PC-9 (cell line): ENCODE data around the gene NUDT3. TPM values are rescaled to one million over a fixed set of nuclear protein-coding genes. Genes with fewer than 3 reads are reported as not detected.

ENCODE experiments used
- BruUV-seq: library from RNA; stranded (reverse); fragments of 400-500 nt; replicated peaks from 2 replicates; lab custom pipeline; 2021; lab: Mats Ljungman, UMichigan
- CTCF ChIA-PET: fragments of 300-600 bp; sonication (Branson Sonifier 250); formaldehyde crosslinking; loops from one replicate; lab custom pipeline; 2022; ENCODE audit warnings: antibody characterized with exemption; lab: Charles Lee
- POLR2A ChIA-PET: fragments of 300-600 bp; sonication (Branson Sonifier 250); formaldehyde crosslinking; loops from one replicate; lab custom pipeline; 2022; ENCODE audit warnings: antibody characterized with exemption; ENCODE audit not compliant: unreplicated experiment; lab: Charles Lee
- DNase-seq, 2 experiments: peaks; one replicate each; pipeline versions ENCODE4 v3.0.0 to v3.0.0-alpha.2; 2015 to 2022; ENCODE audit warnings: mixed read lengths in 1 of 2
- H2AFZ ChIP-seq: fragments of 200-600 bp; sonication (generic); 2 replicates; pipeline ENCODE4 v1.8.1; 2017; ENCODE audit warnings: antibody characterized with exemption
- H3F3A ChIP-seq: fragments of 200-600 bp; sonication (generic); 2 replicates; pipeline ENCODE4 v1.8.1; 2017; ENCODE audit warnings: antibody characterized with exemption, mild to moderate bottlenecking, low read depth; ENCODE audit not compliant: insufficient read depth
- H3K27ac ChIP-seq: fragments of 200-600 bp; sonication (generic); 2 replicates; pipeline ENCODE4 v1.6.1; 2016; ENCODE audit warnings: mixed run types
- H3K27me3 ChIP-seq: fragments of 200-600 bp; sonication (generic); 2 replicates; pipeline ENCODE4 v1.6.1; 2016; ENCODE audit warnings: low read depth, mixed run types; ENCODE audit not compliant: insufficient read depth
- H3K36me3 ChIP-seq: fragments of 200-600 bp; sonication (generic); 2 replicates; pipeline ENCODE4 v1.6.1; 2016; ENCODE audit warnings: low read depth, mixed run types
- H3K4me1 ChIP-seq: fragments of 200-600 bp; sonication (generic); replicated peaks from 2 replicates; pipeline ENCODE4 v1.6.1; 2016; ENCODE audit warnings: mixed run types; ENCODE audit not compliant: insufficient read depth
- H3K4me2 ChIP-seq: fragments of 200-600 bp; sonication (generic); 2 replicates; pipeline ENCODE4 v1.6.1; 2017; ENCODE audit warnings: mixed run types
- H3K4me3 ChIP-seq: fragments of 200-600 bp; sonication (generic); 2 replicates; pipeline ENCODE4 v1.6.1; 2016; ENCODE audit warnings: mixed run types
- H3K79me2 ChIP-seq: fragments of 200-600 bp; sonication (generic); 2 replicates; pipeline ENCODE4 v1.6.1; 2017; ENCODE audit warnings: low read depth, mixed run types
- H3K9me2 ChIP-seq: fragments of 200-600 bp; sonication (generic); 2 replicates; pipeline ENCODE4 v1.8.1; 2017; ENCODE audit warnings: mild to moderate bottlenecking; ENCODE audit not compliant: insufficient read depth
- H3K9me3 ChIP-seq: fragments of 200-600 bp; sonication (generic); 2 replicates; pipeline ENCODE4 v1.8.1; 2016; ENCODE audit warnings: low read depth; ENCODE audit not compliant: insufficient read depth
- H4K20me1 ChIP-seq: fragments of 200-600 bp; sonication (generic); 2 replicates; pipeline ENCODE4 v1.8.1; 2017; ENCODE audit not compliant: insufficient read depth
- EZH2 ChIP-seq: fragments of 200-600 bp; sonication (generic); IDR thresholded peaks from 2 replicates; pipeline ENCODE4 v1.8.0; 2017; ENCODE audit warnings: antibody characterized with exemption, low read depth
- intact Hi-C: fragments of 100-400 bp; cut with micrococcal nuclease; formaldehyde crosslinking; loops from one replicate; pipeline ENCODE4 v1.10.0; 2022; ENCODE audit not compliant: unreplicated experiment
- total RNA-seq: library from RNA; stranded (reverse); gene quantifications from 2 replicates; pipeline ENCODE4 v1.2.3, GENCODE V29; 2021
- TF ChIP-seq, protein P1 (sequence below): fragments of 200-600 bp; sonication (generic); conservative IDR thresholded peaks from 2 replicates; pipeline ENCODE4 v1.6.1; 2017; ENCODE audit warnings: mixed run types, antibody characterized with exemption, mild to moderate bottlenecking, moderate library complexity

The NUDT3 gene
- total RNA-seq, 1 experiment from 2014 or later: 19.1 TPM

DNA sequence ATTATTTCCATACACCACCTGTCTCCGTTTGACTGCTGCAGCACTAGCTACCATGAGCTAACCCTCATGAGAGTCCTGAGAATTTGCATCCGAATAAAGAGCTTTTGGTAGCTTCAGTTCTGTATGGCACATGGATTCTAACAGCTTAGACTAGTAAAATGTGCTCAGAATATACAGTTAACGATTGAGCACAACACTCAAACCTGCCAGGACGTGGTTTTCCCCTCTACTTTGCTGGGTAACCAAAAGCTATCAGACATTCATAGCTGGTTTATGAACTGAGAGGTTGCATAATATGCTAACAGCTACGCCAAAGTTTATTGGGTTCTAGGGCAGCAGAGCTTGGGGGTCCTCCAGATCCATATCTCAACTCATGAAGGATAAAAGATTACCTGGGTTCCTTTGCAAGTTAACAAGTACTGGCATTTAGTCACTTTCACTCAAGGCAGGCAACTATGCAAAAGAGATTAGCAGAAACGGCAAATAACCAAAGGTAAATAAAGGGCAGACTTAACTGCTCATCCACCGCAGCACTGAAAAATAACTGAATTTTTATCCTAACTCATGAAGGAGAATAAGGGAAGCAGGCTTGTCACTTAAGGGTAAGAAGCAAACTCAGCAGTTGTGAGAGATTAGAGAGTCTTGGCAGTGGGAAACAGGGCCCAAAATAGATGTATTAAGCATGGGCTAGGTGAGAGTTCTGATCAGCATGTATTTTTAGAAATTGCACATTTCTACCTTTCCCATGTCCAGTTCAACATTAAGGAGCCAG, 29.4 kb downstream of the NUDT3 start:
- DNase-seq: no peak
- H3K9me3 ChIP-seq: no peaks in the 10 kb centered on the region
- TF ChIP-seq EZH2: no peak
- no peak overlapping the region for H2AFZ ChIP-seq
- H3K4me1 ChIP-seq: peaks cover 7% of the 10 kb centered on the region; the same call in 1 of the 2 replicates
- ChIA-PET POLR2A (no interaction called here), CTCF (interaction anchor here (0.6 kb wide), 1 partner anchor 296 kb away, joined by 3 read pairs; no protein-coding TSS in a partner anchor)
- BruUV-seq: no TSS peak
- no peaks in the 10 kb centered on the region for H3K27me3 ChIP-seq
- H4K20me1 ChIP-seq: peaks cover 45% of the 10 kb centered on the region
- H3K79me2 ChIP-seq: peaks cover 77% of the 10 kb centered on the region
- intact Hi-C loops: no loop called here
- no peak overlapping the region for H3K4me2 ChIP-seq
- H3K4me3 ChIP-seq: no peak overlapping the region
- no peaks in the 10 kb centered on the region for H3K9me2 ChIP-seq
- no peaks in the 10 kb centered on the region for H3F3A ChIP-seq
- no peaks in the 10 kb centered on the region for H3K36me3 ChIP-seq
- H3K27ac ChIP-seq: no peak overlapping the region

DNA sequence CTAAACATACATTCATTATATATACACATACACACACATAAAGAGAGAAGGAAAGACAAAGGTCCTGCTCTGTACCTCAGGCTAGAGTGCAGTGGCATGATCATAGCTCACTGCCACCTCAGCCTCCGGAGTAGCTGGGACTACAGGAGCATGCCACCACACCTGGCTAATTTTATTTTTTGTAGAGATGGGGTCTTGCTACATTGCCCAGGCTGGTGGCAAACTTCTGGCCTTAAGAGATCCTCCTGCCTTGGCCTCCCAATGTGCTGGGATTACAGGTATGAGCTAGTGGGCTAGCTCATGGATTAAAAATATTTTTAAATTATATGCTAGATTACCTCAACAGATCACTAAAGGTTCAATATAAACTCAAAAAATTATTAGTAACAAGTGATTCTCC, 30.3 kb downstream of the NUDT3 start:
- Histone ChIP-seq H3K4me1 (peaks cover 7% of the 10 kb centered on the region; the same call in 1 of the 2 replicates), H3K4me3 (no peak overlapping the region), H3F3A (no peaks in the 10 kb centered on the region), H2AFZ (no peak overlapping the region), H3K4me2 (no peak overlapping the region), H3K9me3 (no peaks in the 10 kb centered on the region), H4K20me1 (peaks cover 47% of the 10 kb centered on the region), H3K27me3 (no peaks in the 10 kb centered on the region), H3K9me2 (no peaks in the 10 kb centered on the region), H3K79me2 (peaks cover 82% of the 10 kb centered on the region), H3K27ac (no peak overlapping the region), H3K36me3 (no peaks in the 10 kb centered on the region)
- no TSS peak for BruUV-seq
- DNase-seq: no peak
- POLR2A ChIA-PET: no interaction called here
- intact Hi-C loops: no loop called here
- TF ChIP-seq, protein P1, sequence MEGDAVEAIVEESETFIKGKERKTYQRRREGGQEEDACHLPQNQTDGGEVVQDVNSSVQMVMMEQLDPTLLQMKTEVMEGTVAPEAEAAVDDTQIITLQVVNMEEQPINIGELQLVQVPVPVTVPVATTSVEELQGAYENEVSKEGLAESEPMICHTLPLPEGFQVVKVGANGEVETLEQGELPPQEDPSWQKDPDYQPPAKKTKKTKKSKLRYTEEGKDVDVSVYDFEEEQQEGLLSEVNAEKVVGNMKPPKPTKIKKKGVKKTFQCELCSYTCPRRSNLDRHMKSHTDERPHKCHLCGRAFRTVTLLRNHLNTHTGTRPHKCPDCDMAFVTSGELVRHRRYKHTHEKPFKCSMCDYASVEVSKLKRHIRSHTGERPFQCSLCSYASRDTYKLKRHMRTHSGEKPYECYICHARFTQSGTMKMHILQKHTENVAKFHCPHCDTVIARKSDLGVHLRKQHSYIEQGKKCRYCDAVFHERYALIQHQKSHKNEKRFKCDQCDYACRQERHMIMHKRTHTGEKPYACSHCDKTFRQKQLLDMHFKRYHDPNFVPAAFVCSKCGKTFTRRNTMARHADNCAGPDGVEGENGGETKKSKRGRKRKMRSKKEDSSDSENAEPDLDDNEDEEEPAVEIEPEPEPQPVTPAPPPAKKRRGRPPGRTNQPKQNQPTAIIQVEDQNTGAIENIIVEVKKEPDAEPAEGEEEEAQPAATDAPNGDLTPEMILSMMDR: no peak
- TF ChIP-seq EZH2: no peak
- CTCF ChIA-PET: no interaction called here

DNA sequence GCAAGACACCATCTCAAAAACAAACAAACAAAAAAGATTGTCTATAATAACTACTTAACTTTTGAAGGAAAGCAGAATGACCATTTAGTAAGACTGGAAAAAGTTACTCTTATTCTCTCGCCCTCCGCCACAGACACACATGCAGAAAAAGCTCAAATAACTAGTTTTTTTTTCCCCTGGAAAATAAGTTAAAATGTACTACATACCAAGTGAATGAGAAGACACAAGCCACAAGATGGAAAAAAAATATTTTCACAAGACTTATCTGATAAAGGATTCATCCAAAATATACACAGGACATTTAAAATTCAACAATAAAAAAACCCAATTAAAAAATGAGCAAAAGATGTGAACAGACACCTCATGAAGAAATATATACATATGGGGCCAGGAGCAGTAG, 31.9 kb downstream of the NUDT3 start:
- Histone ChIP-seq H3K9me2 (no peaks in the 10 kb centered on the region), H3K27ac (no peak overlapping the region; the same call in 1 of the 2 replicates), H3K36me3 (no peaks in the 10 kb centered on the region), H2AFZ (no peak overlapping the region), H3K4me2 (no peak overlapping the region), H3K9me3 (no peaks in the 10 kb centered on the region), H3K4me3 (no peak overlapping the region), H3K27me3 (no peaks in the 10 kb centered on the region), H3K4me1 (peaks cover 7% of the 10 kb centered on the region; the same call in 1 of the 2 replicates), H3K79me2 (peaks cover 84% of the 10 kb centered on the region), H3F3A (no peaks in the 10 kb centered on the region), H4K20me1 (peaks cover 57% of the 10 kb centered on the region)
- DNase-seq: no peak
- intact Hi-C loops: no loop called here
- ChIA-PET CTCF (interaction anchor here (0.6 kb wide), 1 partner anchor 43 kb away, joined by 3 read pairs; no protein-coding TSS in a partner anchor), POLR2A (interaction anchor here (0.6 kb wide), 1 partner anchor 54 kb away, joined by 3 read pairs; no protein-coding TSS in a partner anchor)
- BruUV-seq: no TSS peak
- TF ChIP-seq, protein P1: no peak
- no peak for TF ChIP-seq EZH2
